Esophagus (tissue), 2 donors: ENCODE data around the gene TMTC1. TPM values are rescaled to one million over a fixed set of nuclear protein-coding genes. Genes with fewer than 3 reads are reported as not detected.
"Not testable (repeated sequence)": the region's sequence is repeated elsewhere in the genome, so short reads cannot be mapped to it uniquely, and the experiment has no call there.

Experiments used
- H3K27ac ChIP-seq, 2 donors: one replicate each; pipeline ENCODE4 v1.5.1; 2013; ENCODE audit warnings: low read depth in 2 of 2, mild to moderate bottlenecking in 2 of 2, inconsistent platforms in 1 of 2, low read length in 1 of 2, moderate library complexity in 1 of 2
- H3K27me3 ChIP-seq, 2 donors: one replicate each; pipeline ENCODE4 v1.6.1; 2013; ENCODE audit warnings: low read length in 2 of 2, control low read depth in 1 of 2, mild to moderate bottlenecking in 1 of 2; ENCODE audit not compliant: insufficient read depth in 2 of 2, control insufficient read depth in 1 of 2
- H3K36me3 ChIP-seq, 2 donors: one replicate each; pipeline ENCODE4 v1.6.1; 2013; ENCODE audit warnings: low read length in 1 of 2; ENCODE audit not compliant: control insufficient read depth in 2 of 2, insufficient read depth in 2 of 2
- H3K4me1 ChIP-seq, 2 donors: one replicate each; pipeline ENCODE4 v1.6.1; 2013; ENCODE audit warnings: low read length in 1 of 2; ENCODE audit not compliant: control insufficient read depth in 2 of 2, insufficient read depth in 2 of 2
- H3K4me3 ChIP-seq, 2 donors: one replicate each; pipeline ENCODE4 v1.5.1; 2013; ENCODE audit warnings: low read length in 2 of 2, mild to moderate bottlenecking in 2 of 2, low read depth in 1 of 2, moderate library complexity in 1 of 2
- H3K9me3 ChIP-seq, 2 donors: one replicate each; pipeline ENCODE4 v1.6.1; 2013; ENCODE audit warnings: mild to moderate bottlenecking in 2 of 2, low read depth in 1 of 2, low read length in 1 of 2, moderate library complexity in 1 of 2; ENCODE audit not compliant: control insufficient read depth in 2 of 2, insufficient read depth in 1 of 2
- WGBS, 2 donors: extraction: QIAGEN DNeasy Blood & Tissue Kit; methylation state at CpG; one replicate each; pipeline ENCODE4 v1.1.7; 2013; 5-methylcytosine and 5-hydroxymethylcytosine counted together
- polyA plus RNA-seq, 2 donors: library from polyadenylated mRNA; stranded (reverse); fragments of 200-250 nt; gene quantifications; one replicate each; pipeline ENCODE4 v1.2.3, GENCODE V29; 2013
- donor health status: healthy with polysubstance abuse.
- donor health status: Bipolar disorder and iron deficiency.

The TMTC1 gene
- polyA plus RNA-seq, 2 donors, result 1.3 to 1.6 TPM

- Histone ChIP-seq H3K4me3 (no peak overlapping the region), H3K9me3 (no peaks in the 10 kb centered on the region), H3K4me1 (no peaks in the 10 kb centered on the region), H3K36me3 (no peaks in the 10 kb centered on the region), H3K27ac (no peak overlapping the region), H3K27me3 (no peaks in the 10 kb centered on the region)
- WGBS, 2 donors, result 56 to 64% methylated on average over 10 of the region's 10 CpGs
Observed at GRCh38 chr12:29563636-29564035, 220.1 kb downstream of the TMTC1 start.

- H3K4me3 ChIP-seq, result no peak overlapping the region
- peak overlapping the region in 1 of 2 donors; percentile 29 for H3K27ac ChIP-seq
- H3K27me3 ChIP-seq, result no peaks in the 10 kb centered on the region
- WGBS, 2 donors, result 53 to 59% methylated on average over 1 of the region's 1 CpG
- no peaks in the 10 kb centered on the region for H3K4me1 ChIP-seq
- no peaks in the 10 kb centered on the region for H3K9me3 ChIP-seq
- no peaks in the 10 kb centered on the region for H3K36me3 ChIP-seq
Observed at GRCh38 chr12:29563071-29563470, 220.7 kb downstream of the TMTC1 start.

DNA sequence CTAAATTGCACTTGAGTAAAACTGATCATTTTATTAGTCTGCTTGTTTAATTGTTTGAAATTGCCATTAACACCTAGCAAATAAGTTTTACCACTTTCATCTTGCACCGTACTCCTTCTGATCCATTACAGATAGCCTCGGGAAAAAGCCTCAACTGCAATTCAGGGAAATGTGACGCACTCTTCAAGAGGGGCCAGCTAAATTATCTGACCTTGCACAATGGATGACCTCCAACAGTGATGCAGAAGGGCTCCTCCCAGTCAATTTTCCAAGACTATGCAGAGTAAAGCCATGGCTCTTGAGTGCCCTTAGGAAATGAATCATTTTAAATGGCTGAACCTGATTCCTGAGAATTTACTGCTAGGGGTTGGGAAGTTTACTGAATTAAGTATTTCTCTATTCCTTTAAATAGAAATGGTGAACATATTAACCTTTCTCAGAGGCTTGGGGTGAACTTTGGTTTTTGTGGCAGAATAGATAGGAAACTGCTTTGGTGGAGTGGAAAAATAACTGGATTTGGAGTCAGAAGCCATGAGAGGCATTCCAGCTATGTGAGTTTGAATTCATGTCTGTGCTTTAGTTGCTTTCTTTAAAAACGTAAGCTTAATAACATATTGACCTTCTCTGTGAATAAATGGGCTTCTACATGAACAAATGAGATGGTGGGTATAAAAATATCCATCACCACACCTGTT lies 221.5 kb downstream of the TMTC1 start:
- H3K36me3 ChIP-seq, result no peaks in the 10 kb centered on the region
- H3K4me3 ChIP-seq, result no peak overlapping the region
- no peaks in the 10 kb centered on the region for H3K4me1 ChIP-seq
- H3K27me3 ChIP-seq, result no peaks in the 10 kb centered on the region
- peak overlapping the region in 1 of 2 donors; percentile 29 for H3K27ac ChIP-seq
- 67% methylated on average over 4 of the region's 4 CpGs for WGBS, 2 donors
- no peaks in the 10 kb centered on the region for H3K9me3 ChIP-seq

GRCh38 chr12:29561664-29562071 lies 222.1 kb downstream of the TMTC1 start:
- Histone ChIP-seq H3K4me1 (no peaks in the 10 kb centered on the region), H3K27ac (no peak overlapping the region), H3K9me3 (no peaks in the 10 kb centered on the region), H3K36me3 (no peaks in the 10 kb centered on the region), H3K27me3 (no peaks in the 10 kb centered on the region), H3K4me3 (no peak overlapping the region)
- 46 to 57% methylated on average over 3 of the region's 3 CpGs for WGBS, 2 donors

DNA sequence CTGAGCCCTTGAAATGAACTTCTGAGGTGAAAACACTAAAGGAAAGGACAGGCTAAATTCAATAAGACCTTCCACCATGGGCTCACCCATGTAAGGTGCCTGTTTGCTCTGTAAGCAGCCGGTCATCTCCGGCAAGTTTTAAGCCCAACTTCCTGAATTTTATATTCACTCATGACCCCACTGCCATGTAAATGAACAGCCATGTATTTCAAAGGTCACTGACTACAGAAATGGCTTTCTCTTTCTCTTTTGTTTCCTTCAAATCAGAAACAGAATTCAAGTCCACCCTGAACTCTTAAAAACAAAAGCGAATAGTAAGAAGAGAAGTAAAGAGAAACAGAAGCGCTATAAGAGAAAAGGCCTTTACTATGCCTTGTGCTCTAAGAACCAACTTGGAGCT lies 224.5 kb downstream of the TMTC1 start:
- Histone ChIP-seq H3K27me3 (no peaks in the 10 kb centered on the region), H3K36me3 (no peaks in the 10 kb centered on the region), H3K4me1 (no peaks in the 10 kb centered on the region), H3K9me3 (no peaks in the 10 kb centered on the region), H3K27ac (peak overlapping the region in 1 of 2 donors; percentile 9), H3K4me3 (no peak overlapping the region)
- WGBS, 2 donors, result 65 to 66% methylated on average over 4 of the region's 4 CpGs

DNA sequence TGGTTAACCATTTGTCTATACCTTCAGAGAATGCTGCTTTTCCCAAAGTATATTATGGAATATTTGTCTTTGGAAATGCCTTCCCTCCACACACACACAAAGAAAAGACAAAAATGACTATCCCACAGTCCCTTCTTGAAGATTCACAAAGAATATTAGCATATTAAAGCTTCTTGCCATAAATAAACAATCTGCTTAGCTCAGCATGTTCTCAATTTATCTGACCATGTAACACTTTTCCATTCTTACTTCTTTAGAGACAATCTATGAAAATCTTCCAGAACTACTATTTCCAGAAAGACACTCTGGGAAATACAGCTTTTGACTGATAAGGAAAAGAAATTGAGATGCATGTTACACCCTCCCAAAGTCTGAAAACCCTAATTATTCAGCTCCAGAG lies 227.4 kb downstream of the TMTC1 start:
- Histone ChIP-seq H3K4me1 (no peaks in the 10 kb centered on the region), H3K9me3 (no peaks in the 10 kb centered on the region), H3K36me3 (no peaks in the 10 kb centered on the region), H3K27me3 (no peaks in the 10 kb centered on the region), H3K27ac (no peak overlapping the region), H3K4me3 (no peak overlapping the region)

DNA sequence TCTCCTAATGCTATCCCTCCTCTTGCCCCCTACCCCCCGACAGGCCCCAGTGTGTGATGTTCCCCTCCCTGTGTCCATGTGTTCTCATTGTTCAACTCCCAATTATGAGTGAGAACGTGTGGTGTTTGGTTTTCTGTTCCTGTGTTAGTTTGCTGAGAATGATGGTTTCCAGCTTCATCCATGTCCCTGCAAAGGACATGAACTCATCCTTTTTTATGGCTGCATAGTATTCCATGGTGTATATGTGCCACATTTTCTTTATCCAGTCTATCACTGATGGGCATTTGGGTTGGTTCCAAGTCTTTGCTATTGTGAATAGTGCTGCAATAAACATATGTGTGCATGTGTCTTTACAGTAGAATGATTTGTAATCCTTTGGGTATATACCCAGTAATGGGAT lies 228.3 kb downstream of the TMTC1 start:
- WGBS, 2 donors, result 93 to 96% methylated on average over 2 of the region's 2 CpGs
- not testable (repeated sequence) for H3K9me3 ChIP-seq, H3K27me3 ChIP-seq, H3K4me1 ChIP-seq, H3K27ac ChIP-seq, H3K4me3 ChIP-seq, H3K36me3 ChIP-seq

DNA sequence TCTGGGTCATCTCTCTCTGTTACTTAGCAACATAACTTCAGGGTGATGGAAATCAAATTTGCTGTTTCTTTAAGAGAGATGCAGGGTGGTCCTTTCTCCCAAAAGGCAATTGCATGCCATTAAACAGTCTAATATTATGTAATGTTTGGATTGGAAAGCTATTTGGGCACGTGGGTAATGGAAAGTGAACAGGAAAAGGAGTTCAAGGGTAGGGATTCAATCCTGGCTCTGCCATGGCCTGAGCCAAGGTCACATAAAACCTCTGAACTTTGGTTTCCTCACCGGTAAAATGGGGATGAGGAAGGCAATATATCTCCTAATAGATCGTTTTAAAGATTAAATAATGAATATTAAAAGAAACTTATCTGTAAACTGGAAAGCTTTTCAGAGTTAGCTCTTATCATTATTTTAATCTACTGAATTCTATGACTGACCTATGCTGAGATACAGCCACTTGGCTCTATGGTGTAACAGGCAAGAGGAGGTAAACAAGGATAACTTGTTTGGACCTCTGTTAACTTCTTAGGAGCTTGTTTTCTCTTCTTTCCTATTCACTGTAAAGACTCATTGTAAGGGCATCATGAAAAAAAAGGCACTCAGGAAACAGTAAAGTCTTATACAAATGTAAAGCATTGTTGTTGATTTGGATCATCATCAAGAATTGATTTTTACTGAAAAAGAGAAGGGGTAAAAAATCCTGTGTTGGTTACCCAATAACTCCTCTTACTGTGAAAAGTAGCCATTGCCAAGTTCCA lies 230.6 kb downstream of the TMTC1 start:
- H3K36me3 ChIP-seq, result no peaks in the 10 kb centered on the region
- H3K4me3 ChIP-seq, result no peak overlapping the region
- no peaks in the 10 kb centered on the region for H3K9me3 ChIP-seq
- H3K27me3 ChIP-seq, result no peaks in the 10 kb centered on the region
- 34 to 53% methylated on average over 3 of the region's 3 CpGs for WGBS, 2 donors
- H3K4me1 ChIP-seq, result no peaks in the 10 kb centered on the region
- no peak overlapping the region for H3K27ac ChIP-seq

DNA sequence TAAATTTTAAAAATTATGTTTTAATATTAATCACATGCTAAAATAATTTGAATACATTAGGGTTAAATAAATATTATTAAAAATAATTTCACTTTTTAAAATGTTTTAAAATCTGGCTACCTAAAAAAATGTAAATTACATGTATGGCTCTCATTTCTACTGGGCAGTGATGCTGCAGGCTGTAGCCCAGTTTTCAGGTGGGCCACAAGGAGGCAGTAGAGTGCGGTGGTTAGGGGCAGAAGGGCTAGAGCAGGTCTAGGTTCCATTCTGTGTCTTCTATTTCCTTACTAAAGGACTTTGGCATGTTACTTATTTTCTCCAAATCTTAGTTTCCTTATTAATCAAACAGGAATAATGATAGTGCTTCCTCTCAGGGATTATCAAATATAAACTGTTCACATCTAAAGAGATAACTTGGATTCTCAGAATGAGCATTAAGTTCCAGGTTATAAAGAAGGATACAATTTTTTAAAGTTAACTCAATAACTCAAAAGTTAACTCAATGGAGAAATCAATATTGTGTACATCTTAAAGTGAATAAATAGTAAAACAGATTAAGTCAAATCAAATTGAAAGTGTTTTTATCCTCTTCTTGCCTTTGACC lies 231.3 kb downstream of the TMTC1 start:
- H3K4me3 ChIP-seq, result no peak overlapping the region
- WGBS, 2 donors, result 14 to 29% methylated on average over 1 of the region's 1 CpG
- no peaks in the 10 kb centered on the region for H3K36me3 ChIP-seq
- no peak overlapping the region for H3K27ac ChIP-seq
- H3K4me1 ChIP-seq, result no peaks in the 10 kb centered on the region
- H3K9me3 ChIP-seq, result no peaks in the 10 kb centered on the region
- no peaks in the 10 kb centered on the region for H3K27me3 ChIP-seq
